Panc1 (cell line): ENCODE results near the gene RDX.

ENCODE experiments used
- TF ChIP-seq, protein P1 (sequence below): fragments of 450-650 bp; IDR thresholded peaks from 2 replicates; pipeline ENCODE4 v1.5.1; 2017; ENCODE audit warnings: mild to moderate bottlenecking
- TF ChIP-seq, protein P2 (sequence below), 2 experiments: IDR thresholded peaks; 2 replicates each; pipeline ENCODE4 v1.6.1; 2011 to 2012; ENCODE audit warnings: low read depth in 2 of 2, control low read depth in 1 of 2, low read length in 1 of 2, mild to moderate bottlenecking in 1 of 2, moderate library complexity in 1 of 2; ENCODE audit not compliant: insufficient read depth in 1 of 2

DNA sequence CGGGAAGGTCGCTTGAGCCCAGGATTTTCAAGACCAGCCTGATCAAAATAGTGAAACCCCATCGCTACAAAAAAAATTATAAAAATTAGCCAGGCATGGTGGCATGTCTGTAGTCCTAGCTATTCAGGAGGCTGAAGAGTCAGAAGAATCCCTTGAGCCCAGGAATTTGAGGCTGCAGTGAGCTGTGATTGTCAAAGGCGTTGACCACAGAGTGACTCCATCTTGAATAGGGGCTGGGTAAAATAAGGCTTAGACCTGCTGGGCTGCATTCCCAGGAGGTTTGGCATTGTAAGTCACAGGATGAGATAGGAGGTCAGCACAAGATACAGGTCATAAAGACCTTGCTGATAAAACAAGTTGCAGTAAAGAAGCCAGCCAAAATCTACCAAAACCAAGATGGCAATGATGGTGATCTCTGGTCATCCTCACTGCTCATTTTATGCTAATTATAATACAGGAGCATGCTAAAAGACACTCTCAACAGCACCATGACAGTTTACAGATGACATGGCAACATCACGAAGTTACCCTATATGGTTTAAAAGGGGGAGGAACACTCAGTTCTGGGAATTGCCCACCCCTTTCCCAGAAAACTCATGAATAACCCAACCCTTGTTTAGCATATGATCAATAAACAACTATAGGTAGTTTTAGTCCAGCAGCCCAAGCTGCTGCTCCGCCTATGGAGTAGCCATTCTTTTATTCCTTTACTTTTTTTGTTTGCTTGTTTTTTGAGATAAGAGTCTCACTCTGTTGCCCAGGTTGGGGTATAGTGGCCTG, 2.8 kb upstream of the RDX start:
- TF ChIP-seq, protein P1, sequence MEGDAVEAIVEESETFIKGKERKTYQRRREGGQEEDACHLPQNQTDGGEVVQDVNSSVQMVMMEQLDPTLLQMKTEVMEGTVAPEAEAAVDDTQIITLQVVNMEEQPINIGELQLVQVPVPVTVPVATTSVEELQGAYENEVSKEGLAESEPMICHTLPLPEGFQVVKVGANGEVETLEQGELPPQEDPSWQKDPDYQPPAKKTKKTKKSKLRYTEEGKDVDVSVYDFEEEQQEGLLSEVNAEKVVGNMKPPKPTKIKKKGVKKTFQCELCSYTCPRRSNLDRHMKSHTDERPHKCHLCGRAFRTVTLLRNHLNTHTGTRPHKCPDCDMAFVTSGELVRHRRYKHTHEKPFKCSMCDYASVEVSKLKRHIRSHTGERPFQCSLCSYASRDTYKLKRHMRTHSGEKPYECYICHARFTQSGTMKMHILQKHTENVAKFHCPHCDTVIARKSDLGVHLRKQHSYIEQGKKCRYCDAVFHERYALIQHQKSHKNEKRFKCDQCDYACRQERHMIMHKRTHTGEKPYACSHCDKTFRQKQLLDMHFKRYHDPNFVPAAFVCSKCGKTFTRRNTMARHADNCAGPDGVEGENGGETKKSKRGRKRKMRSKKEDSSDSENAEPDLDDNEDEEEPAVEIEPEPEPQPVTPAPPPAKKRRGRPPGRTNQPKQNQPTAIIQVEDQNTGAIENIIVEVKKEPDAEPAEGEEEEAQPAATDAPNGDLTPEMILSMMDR, result no peak
- TF ChIP-seq, protein P2, sequence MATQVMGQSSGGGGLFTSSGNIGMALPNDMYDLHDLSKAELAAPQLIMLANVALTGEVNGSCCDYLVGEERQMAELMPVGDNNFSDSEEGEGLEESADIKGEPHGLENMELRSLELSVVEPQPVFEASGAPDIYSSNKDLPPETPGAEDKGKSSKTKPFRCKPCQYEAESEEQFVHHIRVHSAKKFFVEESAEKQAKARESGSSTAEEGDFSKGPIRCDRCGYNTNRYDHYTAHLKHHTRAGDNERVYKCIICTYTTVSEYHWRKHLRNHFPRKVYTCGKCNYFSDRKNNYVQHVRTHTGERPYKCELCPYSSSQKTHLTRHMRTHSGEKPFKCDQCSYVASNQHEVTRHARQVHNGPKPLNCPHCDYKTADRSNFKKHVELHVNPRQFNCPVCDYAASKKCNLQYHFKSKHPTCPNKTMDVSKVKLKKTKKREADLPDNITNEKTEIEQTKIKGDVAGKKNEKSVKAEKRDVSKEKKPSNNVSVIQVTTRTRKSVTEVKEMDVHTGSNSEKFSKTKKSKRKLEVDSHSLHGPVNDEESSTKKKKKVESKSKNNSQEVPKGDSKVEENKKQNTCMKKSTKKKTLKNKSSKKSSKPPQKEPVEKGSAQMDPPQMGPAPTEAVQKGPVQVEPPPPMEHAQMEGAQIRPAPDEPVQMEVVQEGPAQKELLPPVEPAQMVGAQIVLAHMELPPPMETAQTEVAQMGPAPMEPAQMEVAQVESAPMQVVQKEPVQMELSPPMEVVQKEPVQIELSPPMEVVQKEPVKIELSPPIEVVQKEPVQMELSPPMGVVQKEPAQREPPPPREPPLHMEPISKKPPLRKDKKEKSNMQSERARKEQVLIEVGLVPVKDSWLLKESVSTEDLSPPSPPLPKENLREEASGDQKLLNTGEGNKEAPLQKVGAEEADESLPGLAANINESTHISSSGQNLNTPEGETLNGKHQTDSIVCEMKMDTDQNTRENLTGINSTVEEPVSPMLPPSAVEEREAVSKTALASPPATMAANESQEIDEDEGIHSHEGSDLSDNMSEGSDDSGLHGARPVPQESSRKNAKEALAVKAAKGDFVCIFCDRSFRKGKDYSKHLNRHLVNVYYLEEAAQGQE (IDR thresholded peaks at IDR 0.05; ENCODE audit: insufficient read depth in 1 of 2, low read depth in 2 of 2, low read length in 1 of 2), result no peak
